Suppressor macrophage treated with lipopolysaccharide for 4 hours (primary cell): ENCODE measurements around the gene OR2S2.
"Not testable (repeated sequence)": the region's sequence is repeated elsewhere in the genome, so short reads cannot be mapped to it uniquely, and the experiment has no call there.

Source experiments
- DNase-seq: peaks from one replicate; pipeline ENCODE4 v3.0.0-alpha.2; 2020

OR2S2 gene

DNA sequence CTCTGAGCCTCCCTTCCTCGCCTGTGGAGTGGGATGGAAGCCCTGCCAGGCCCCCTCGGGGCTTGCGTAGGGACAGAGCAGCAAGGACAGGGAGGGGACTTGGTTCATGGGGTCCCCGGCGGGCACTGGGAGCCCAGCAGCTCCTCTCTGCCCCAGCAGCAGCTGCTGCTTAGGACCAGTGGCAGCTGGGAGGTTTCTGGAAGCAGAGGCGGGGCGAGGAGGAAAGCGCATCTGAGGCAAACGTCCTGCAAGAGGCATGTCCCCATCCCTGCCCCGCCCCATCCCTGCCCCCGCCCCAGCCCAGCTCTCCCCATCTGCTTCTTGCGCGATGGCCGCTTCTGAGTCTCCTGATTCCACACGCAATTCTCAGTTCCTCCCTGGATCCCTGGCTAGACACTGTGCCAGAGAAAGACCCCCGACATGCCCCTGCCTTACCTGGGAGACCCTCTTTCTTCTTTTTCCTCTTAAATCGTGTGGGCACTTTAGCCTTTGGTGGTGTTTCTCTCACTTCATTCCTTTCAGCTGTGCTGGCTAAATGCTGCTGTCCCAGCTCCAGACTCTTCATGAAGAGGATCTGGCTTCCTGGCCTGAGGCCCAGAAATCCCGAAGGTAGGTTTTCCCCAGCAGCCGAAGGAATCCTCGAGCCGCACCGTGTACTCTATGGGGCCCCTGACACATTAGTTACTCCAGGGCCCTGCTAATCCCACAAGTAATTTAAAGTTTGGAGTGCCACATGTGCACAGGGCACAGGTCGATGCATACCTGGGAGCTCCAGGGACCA, 4.4 kb upstream of the OR2S2 start:
- DNase-seq = no peak

DNA sequence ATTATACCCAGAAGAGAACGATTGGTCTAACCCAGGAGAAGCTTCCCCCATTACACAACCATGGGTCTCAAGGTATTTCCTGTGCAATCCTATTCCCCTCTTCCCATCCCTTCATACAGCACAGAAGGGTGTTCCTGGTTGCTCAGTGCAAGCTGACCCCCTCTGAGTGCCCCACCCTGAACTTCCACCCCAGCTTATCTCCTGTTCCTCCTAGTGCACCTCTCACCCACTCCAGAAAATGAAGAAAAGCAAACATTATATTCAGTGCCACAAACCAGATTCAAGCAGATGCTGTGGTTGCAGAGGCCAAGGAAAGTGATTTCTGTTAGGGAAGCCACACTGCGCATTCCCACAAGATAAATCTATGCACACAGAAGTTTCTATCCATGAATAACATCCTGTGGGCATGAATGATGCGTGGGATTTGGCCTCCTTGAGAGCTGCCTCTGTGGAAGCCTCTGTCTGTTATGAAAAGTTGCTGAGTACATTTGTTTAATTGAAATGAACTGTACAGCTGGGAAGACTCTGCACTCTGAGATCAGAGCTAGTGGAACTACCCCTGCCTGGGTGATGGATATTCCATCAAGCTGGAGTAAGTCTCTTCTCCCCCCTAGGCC, 2.2 kb upstream of the OR2S2 start:
- no peak for DNase-seq

DNA sequence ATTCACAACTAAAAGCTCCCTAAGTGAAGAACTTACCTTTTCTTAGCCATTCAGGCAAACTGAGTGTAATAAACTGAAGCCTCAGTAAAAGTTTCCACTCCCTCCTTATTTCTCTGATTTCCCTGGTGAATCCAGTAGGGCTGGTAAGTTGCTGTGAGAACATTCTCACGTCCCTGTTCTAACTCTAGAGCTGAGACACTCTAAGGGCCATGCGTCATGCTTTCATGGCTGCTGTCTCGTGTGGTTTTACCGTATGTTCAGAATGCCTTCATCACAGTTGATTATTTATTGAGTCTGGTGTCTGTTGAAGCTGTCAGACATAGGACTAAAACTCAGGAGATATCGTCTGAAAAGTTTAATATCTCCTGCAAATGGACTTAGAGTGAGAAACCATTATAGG, 1.3 kb downstream of the OR2S2 start:
- DNase-seq = no peak

DNA sequence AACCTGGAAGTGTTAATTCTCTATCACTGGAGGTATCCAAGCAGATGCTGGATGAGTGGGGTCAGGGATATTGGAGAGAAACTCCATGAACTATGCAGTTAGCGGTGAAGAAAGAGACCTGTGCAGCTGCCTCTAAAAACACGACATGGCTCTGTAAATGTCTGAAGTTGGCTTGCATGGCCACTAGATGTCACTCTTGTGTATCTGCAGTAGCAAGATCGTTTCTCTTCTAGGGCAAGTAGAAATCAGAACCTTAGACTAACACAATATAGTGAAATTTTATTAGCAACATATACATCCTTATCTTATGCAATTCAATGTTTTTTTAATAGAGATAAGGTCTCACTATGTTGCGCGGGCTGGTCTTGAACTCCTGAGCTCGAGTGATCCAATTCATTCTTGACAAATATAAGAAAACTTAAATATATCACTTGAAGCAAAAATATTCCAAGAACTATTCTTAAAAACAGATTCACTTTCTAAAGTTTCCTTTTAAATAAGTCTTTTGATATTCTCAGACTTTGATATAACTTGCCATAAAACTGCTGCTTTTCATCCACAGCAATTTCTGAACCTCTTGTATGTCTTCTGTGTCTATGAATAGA, 2.9 kb downstream of the OR2S2 start:
- peak; percentile 76 for DNase-seq

DNA sequence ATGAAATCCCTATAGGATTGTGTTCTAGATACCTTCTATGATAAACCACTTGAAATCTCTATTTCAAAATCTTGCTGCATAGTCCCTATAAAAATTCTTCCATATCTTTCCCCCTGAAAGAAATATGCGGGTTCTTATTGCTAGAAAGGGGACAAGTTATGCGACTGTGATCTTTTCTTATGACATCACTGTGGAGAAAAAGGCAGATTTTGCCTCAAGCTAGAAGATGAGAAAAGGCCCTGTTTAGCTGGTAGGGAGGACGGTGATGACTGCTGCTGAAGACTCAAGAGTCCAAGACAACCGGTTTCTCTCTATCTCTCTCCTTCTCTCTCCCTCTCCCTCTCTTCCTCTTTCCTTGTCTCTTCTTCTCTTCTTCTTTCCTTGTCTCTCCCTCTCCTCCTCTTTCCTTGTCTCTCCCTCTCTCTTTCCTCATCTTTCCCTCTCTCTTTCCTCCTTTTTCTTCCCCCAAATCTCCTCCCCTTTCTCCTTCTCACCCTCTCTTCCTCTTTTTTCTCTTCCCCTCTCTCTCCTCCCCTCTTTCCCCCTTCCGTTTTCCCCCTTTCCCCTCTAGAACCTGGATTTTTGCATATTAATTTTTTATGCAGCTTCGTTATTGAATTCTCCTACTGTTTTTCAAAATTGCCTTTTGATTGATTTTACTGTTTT, 5.3 kb downstream of the OR2S2 start:
- DNase-seq = no peak

DNA sequence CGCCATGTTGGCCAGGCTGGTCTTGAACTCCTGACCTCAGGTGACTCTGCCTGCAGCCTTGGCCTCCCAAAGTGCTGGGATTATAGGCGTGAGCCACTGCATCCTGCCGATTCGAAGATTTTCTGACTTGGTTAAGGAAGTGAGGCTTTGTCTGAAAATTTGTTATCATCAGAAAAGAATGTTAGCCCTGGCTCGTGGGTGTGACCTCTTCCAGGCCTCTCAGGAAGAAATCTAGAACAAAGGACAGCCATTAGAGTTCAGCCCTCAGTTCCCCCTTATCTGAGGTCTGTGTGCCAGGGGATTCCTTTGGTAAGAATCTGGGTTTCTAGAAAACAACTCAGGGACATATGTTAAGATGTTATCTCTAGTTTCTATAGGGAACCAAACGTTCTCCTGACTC, 6.2 kb downstream of the OR2S2 start:
- no peak for DNase-seq

DNA sequence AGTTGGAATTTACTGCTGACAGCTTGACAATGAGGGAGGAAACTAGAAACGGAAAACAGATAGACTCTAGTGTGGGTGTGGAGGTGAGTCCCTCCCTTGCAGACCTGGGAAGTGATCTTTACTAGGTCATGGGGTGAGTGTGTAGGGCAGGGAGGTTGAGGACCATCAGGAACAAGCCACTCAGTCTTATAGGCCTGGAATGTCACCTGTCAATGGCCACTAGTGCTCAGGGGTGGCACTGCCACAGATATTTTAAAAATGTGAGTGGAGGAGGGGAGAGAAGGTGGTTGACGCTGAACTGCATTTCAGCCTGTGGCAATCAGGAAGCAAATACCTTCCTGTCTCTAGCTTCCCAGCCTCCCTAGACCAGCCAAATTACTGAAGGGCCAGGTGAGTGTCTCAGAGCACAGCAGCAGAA, 9.0 kb downstream of the OR2S2 start:
- DNase-seq = no peak

DNA sequence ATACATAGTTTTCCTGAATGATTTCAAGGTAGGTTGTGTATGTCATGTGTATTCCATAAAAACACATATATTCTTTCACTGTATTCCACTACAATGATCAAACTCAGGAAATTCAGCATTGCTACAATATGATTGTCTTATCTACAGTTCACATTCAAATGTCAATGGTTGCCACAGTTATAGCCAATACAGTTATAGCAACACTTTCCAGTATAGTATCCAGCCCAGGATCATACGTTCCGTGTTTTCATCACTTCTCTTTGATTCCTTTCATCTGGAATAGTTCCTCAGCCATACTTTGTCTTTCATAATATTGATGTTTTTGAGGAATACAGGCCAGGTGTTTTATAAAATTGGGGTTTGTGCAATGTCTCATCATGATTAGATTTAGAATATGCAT, 9.5 kb downstream of the OR2S2 start:
- no peak for DNase-seq

DNA sequence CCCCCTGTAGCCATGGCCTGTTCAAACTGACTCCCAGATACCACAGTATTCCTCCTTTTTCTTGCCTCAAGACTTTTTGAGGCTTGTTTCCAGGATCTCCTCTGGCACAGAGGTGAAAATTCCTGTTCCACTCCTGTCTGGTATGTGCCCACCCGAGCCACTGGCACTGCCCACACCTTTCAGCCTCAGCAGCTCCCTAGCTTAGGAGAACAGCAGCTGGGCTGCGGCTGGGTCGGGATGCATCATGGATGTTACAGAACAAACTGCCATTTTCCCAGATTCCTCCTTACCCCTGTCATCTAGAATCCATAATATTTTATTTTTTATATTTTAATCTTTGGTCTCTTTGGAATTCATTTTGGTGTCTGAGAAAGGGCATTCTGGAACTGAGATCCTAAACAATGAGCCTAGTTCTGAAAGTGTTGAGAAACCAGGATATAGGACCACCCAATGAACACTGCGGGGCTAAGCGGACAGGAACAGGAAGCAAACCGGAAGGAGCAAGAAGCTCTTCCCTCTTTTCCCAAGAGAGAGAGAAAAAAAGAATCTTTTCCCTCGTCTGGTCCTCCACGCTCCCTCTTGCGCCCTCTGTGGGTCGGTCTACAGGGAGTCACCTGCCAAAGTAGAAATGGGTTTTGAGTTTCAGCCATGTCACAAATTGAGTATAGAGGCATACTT, 12.5 kb downstream of the OR2S2 start:
- peak; percentile 81 for DNase-seq

DNA sequence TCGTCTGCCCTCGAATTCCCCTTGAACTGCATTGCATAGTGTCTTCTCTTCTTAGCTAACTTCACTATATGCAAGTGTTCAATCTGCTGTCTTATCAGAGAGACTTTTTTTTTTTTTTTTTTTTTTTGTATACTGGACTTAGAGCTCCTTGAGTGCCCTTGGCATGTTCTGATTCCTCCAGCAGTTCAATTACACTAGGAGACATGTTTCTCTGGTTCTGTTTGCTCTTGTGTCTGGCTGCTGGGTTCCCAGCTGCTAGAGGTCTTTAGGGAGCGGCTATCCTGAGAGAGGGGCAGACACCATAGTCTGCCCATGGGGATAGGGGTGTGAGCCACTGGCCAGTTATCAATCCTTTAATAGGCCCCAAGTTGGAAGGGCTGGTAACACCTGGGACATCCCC, 13.1 kb downstream of the OR2S2 start:
- no peak for DNase-seq

DNA sequence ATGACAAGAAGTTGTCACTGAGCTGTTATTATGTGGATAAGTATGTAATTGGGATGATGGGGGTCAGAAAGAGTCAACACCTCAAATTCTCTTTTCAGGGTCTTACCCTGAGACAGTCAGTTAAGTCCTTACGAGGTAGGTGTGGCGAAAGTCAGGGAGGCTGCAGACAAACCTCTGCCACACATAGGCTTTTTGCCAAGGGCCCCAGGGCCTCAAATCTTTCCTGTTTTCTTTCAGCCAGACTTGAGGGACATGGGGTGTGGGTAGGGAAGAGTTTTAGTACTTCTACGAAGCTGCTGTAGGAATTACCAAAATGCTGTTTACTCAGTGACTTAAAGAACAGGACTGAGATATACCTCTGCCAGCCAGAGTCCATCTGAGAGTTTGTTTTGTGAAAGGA, 13.8 kb downstream of the OR2S2 start:
- DNase-seq = no peak

DNA sequence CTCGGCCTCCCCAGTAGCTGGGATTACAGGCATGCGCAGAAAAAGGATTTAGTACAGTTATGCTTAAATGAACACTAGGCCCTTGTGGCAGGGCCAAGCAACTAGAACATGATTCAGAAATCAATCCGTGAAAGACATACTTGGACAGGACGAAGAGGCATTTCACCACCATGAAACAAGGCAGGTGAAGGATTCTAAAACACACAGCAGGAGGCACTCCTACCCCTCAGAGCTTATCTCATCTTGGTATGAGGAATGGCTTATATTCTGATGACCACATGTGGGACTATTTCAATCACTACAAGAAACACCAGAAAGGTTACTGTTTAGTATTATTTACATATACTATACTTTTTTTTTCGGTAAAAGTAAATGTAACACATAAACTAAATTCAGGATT, 15.7 kb downstream of the OR2S2 start:
- no peak for DNase-seq

DNA sequence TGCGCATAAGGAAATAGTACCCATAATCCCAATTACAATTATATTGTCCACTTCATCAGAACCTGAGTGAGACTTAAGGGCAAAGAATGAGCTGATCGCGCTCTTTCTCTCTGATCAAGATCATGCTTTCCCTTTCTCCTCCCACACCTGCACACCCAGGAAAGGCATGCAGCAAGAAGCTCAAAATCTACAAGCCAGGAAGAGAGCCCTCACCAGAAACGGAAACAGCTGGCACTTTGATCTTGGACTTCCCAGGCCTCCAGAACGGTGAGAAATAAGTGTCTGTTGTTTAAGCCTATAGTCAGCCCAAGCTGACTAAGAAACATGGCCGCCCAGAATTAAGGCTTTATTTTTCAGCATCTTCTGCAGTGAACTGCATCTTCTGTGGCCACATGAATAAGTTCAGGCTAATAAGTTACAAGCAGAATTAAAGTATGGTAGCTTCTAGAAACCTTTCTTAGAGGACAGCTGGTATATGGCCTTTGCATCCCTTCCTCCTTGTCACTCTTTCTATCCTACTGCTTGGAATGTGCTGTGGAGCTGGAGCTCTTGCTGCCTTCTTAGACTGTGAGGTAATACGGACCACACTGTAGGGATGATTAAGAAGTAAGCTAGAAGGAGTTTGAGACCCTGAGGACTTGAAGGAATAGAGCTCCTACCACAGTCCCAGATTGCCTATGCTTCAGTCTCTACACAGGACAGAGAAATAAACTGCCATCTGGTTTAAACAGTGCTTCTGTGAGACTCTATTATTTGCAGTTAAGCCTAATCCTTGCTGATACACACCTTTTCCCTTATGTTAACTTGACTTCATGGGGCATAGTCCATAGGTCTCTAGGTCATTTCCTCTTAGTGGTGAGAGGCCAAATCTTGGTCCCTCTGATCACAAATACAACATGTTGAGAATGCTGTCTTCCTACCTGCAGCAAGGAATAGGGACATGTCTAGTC, 17.2 kb downstream of the OR2S2 start:
- DNase-seq = no peak

DNA sequence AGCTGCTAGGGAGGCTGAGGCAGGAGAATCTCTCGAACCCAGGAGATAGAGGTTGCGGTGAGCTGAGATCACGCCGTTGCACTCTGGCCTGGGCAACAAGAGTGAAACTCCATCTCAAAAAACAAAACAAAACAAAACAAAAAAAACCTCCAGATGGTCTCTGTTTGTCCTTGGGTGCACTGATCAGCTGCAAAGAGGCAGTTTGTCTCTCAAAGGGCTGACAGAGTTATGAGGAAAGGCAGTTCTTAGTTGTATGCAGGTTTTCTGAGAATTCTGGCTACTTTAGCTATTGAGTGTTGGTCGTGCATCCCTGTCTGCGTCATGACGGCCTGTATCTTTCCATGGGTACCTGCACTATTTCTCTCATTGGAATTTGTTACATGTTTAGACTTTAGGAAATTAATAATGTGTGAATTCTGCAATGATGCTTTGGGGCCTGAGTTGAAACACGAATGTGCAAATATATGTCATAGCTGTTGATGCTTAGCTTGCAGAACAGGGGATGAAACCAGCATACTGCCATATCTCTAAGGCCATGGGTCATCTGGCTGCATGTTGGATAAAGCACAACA, 18.2 kb downstream of the OR2S2 start:
- no peak for DNase-seq

DNA sequence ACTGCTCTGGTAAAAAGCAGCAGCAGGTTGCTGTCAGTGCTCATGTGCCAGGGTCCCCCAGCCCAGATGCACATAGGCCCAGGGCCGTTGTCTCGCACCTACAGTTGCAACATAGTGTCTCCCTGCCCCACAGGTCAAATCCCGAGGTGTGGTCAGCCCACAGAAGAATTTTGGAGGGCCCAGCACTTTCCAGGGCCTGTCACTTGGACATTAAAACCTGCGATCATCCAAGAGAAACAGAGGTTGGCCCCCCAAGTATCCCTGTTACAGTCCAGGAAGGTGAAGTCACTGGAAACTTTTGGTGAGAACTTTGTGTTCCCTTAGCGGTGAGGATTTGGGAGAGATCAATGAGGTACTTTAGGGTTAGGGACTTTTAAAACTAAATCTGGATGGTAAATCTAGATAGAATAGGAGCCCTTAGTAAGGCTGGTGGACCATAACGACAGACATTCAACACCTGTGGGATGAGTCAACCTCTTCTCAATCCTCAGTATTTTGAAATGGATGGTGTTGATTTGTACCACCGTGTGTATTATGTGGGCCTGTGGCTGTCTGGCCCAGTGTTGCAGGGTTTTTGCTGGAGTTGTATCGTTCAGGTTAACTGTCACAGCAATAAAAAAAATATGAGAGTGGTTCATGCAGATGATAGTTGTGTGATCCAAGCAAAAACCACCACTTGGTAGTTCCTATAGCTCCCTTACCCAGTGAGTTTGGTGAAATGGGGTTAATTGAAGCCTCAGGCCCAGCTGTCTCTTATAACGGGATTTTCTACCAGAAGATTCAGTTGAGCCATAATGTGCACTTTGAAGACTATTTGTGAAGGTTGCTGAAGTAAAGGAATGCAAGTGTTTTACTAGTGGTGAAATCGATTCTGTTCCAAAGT, 19.2 kb downstream of the OR2S2 start:
- no peak for DNase-seq

DNA sequence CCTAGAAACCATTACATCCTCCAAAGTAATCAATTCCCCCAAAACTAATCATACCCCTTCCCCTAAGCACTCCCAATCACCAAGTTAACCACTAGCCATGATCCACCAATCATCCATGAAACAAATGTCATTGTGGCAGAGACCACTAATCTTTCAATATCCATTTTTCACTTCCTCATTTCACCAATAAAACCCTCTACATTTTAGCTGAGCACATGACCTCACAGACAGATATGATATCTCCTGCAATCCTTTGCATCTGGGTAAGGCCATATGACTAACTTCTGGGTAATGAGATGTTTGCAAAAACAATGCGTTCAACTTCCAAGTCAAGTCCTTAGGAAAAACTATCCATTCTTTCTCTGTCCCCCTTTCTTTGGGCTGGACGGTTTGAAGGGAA, 20.7 kb downstream of the OR2S2 start:
- DNase-seq = no peak

DNA sequence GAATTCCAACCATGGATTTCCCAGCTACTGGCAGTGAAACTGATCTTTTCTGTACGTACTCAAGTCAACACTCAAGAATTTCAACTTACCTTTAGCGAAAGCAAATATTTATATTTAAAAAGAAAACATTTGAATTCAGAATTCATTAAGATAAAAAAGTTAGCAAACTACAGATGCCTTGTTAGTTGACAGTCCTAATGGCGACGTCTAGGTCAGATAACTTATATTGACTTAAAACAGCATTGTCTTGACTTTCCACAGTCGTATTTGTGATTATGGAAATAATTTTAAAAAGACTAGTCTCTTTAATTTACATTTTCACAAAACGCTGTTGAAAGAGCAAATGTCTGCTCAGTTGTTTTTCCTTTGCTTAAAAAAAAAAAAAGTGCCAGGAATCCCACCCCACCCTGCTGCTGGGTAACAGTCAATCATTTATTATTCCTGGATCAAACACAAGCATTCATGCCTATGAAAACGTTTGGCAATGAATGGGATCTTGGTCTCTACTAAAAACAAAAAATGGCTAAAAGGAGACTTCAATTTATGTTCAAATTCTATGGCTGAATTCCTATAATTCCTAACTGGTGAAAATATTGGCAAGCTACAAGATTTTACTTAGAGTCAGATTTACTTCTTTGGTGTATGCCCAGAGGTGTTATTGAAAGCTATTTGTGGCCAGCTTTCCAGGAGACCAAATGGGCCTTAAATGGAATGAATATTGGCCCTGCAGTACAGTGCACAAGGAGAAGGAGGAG, 22.0 kb downstream of the OR2S2 start:
- DNase-seq = no peak

DNA sequence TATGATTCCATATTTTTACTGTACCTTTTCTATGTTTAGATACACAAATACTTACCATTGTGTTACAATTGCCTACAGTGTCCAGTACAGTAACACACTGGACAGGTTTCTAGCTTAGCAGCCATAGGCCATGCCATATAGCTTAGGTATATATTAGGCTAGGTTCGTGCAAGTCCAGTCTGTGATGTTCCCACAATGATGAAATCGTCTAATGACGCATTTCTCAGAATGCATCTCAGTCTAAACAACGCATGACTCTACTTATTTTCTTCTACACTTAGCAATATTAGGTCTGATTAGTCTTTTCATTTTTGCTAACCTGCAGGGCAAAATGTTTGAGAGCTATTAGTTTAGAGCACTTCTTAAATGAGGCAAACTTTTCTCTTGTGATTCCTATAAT, 22.7 kb downstream of the OR2S2 start:
- DNase-seq = no peak

DNA sequence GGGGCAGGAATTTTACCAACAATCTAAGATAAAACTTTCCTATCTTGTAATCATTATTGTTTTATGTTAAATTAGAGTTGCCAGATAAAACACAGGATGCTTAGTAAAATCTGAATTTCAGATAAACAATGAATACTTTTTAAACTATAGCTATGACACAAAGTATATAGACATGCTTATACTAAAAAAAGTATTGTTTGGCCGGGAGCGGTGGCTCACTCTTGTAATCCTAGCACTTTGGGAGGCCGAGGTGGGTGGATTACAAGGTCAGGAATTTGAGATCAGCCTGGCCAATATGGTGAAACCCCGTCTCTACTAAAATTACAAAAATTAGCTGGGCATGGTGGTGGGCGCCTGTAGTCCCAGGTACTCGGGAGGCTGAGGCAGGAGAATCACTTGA, 23.9 kb downstream of the OR2S2 start:
- not testable (repeated sequence) for DNase-seq

DNA sequence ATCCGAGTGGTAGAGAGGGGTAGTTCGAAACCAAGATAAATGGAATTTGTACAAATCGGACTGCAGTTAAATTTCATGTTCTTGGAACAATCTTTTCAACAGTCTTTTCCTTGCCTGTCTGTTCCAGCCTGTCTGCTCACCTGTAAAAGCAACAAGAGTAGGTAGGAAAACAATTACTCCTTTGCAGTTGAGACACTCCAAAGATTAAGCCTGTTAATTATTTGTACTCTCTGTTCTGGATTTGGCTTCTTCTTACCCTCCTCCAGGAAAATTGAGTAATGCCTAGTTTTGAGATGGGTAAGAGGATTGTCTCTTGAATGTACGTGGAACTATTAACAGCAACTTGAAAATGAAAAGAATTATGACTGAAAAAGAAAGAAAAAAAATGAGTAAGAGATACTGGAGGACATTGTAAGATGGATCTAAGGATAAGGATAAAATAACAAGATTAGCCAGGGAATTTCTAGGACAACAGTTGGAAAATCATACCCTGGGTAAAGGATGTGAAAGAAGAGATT, 24.3 kb downstream of the OR2S2 start:
- DNase-seq = no peak
